HEK293T (cell line): ENCODE data around the gene PTPN12.

Experiments
- CTCF ChIA-PET: fragments of 350-600 bp; formaldehyde crosslinking; extraction: SDS; loops from one replicate; lab custom pipeline; 2021; ENCODE audit warnings: antibody characterized with exemption, inconsistent platforms; lab: Yijun Ruan, JAX
- POLR2A ChIA-PET: fragments of 350-600 bp; formaldehyde crosslinking; extraction: SDS; loops from one replicate; lab custom pipeline; 2020; ENCODE audit warnings: antibody characterized with exemption, inconsistent platforms; lab: Yijun Ruan, JAX
- DNase-seq: peaks from one replicate; pipeline ENCODE4 v3.0.0; 2012; ENCODE audit warnings: mixed read lengths; ENCODE audit errors: extremely low spot score
- ARNT ChIP-seq: fragments of 450-650 bp; IDR thresholded peaks from 2 replicates; pipeline ENCODE4 v1.6.1; 2017; ENCODE audit warnings: mild to moderate bottlenecking
- BHLHE40 ChIP-seq: fragments of 450-650 bp; IDR thresholded peaks from 2 replicates; pipeline ENCODE4 v1.6.1; 2016; ENCODE audit warnings: mild to moderate bottlenecking, moderate library complexity, borderline replicate concordance
- CTBP1 ChIP-seq: fragments of 450-650 bp; IDR thresholded peaks from 2 replicates; pipeline ENCODE4 v1.6.1; 2016; ENCODE audit warnings: borderline replicate concordance
- ELF4 ChIP-seq: fragments of 450-650 bp; IDR thresholded peaks from 2 replicates; pipeline ENCODE4 v1.6.1; 2017; ENCODE audit warnings: antibody characterized with exemption
- FOXA1 ChIP-seq: fragments of 450-650 bp; IDR thresholded peaks from 2 replicates; pipeline ENCODE4 v1.6.1; 2016; ENCODE audit warnings: mild to moderate bottlenecking
- FOXK2 ChIP-seq: fragments of 450-650 bp; IDR thresholded peaks from 2 replicates; pipeline ENCODE4 v1.6.1; 2016; ENCODE audit warnings: mild to moderate bottlenecking
- FOXM1 ChIP-seq: fragments of 450-650 bp; IDR thresholded peaks from 2 replicates; pipeline ENCODE4 v1.6.1; 2017; ENCODE audit warnings: mild to moderate bottlenecking, borderline replicate concordance
- HDGF ChIP-seq: fragments of 450-650 bp; IDR thresholded peaks from 2 replicates; pipeline ENCODE4 v1.6.1; 2017; ENCODE audit warnings: antibody characterized with exemption, borderline replicate concordance
- L3MBTL2 ChIP-seq: fragments of 450-650 bp; conservative IDR thresholded peaks from 2 replicates; pipeline ENCODE4 v1.6.1; 2016; ENCODE audit warnings: mild to moderate bottlenecking
- LEF1 ChIP-seq: fragments of 450-650 bp; IDR thresholded peaks from 2 replicates; pipeline ENCODE4 v1.6.1; 2017; ENCODE audit warnings: mild to moderate bottlenecking, borderline replicate concordance
- NFRKB ChIP-seq: fragments of 450-650 bp; IDR thresholded peaks from 2 replicates; pipeline ENCODE4 v1.6.1; 2016; ENCODE audit warnings: mild to moderate bottlenecking, moderate library complexity
- SP1 ChIP-seq: fragments of 450-650 bp; IDR thresholded peaks from 2 replicates; pipeline ENCODE4 v1.6.1; 2017
- SUZ12 ChIP-seq: fragments of 450-650 bp; IDR thresholded peaks from 2 replicates; pipeline ENCODE4 v1.6.1; 2016; ENCODE audit warnings: mild to moderate bottlenecking
- TARDBP ChIP-seq: fragments of 450-650 bp; IDR thresholded peaks from 2 replicates; pipeline ENCODE4 v1.6.1; 2016
- ZNF384 ChIP-seq: fragments of 450-650 bp; IDR thresholded peaks from 2 replicates; pipeline ENCODE4 v1.6.1; 2016
- TF ChIP-seq, protein P1 (sequence below): fragments of 450-650 bp; IDR thresholded peaks from 2 replicates; pipeline ENCODE4 v1.6.1; 2016

Gene PTPN12

GRCh38 chr7:77665161-77665560 lies 128.1 kb downstream of the PTPN12 start:
- TF ChIP-seq ARNT: no peak
- no peak for TF ChIP-seq SUZ12
- no peak for TF ChIP-seq FOXM1
- TF ChIP-seq L3MBTL2: no peak
- TF ChIP-seq BHLHE40: no peak
- TF ChIP-seq FOXA1: no peak
- no peak for TF ChIP-seq FOXK2
- no peak for TF ChIP-seq NFRKB
- no peak for TF ChIP-seq LEF1
- no peak for TF ChIP-seq TARDBP
- TF ChIP-seq ZNF384: no peak
- ChIA-PET POLR2A (no interaction called here), CTCF (interaction anchor here (0.6 to 1.3 kb wide), 2 partner anchors 14 to 109 kb away, joined by 3 to 4 read pairs; no protein-coding TSS in a partner anchor)
- no peak for DNase-seq

- TF ChIP-seq ARNT (no peak), HDGF (no peak), SUZ12 (no peak), L3MBTL2 (no peak), ELF4 (no peak), TARDBP (no peak), FOXK2 (no peak)
- TF ChIP-seq, protein P1, sequence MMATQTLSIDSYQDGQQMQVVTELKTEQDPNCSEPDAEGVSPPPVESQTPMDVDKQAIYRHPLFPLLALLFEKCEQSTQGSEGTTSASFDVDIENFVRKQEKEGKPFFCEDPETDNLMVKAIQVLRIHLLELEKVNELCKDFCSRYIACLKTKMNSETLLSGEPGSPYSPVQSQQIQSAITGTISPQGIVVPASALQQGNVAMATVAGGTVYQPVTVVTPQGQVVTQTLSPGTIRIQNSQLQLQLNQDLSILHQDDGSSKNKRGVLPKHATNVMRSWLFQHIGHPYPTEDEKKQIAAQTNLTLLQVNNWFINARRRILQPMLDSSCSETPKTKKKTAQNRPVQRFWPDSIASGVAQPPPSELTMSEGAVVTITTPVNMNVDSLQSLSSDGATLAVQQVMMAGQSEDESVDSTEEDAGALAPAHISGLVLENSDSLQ: no peak
- DNase-seq: no peak
- ChIA-PET CTCF (no interaction called here), POLR2A (no interaction called here)
Measured at GRCh38 chr7:77667459-77668086, 130.5 kb downstream of the PTPN12 start.

DNA sequence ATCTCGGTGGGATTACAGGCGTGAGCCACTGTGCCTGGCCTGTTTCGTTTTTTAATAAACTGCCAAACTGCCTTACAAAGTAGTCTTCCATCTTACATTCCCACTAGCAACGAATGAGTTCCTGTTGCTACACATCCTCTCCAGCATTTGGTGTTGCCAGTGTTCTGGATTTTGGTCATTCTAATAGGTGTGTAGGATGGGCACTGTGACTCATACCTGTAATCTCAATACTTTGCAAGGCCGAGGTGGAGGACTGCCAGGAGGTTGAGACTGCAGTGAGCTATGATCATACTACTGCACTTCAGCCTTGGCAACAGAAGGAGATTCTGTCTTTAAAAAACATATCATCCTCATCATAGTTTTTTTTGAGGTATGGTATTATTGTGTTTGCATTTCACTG lies 137.8 kb downstream of the PTPN12 start:
- TF ChIP-seq SP1: no peak
- CTCF ChIA-PET: interaction anchor here (0.6 to 0.7 kb wide), 2 partner anchors 16 to 23 kb away, joined by 3 read pairs; no protein-coding TSS in a partner anchor
- POLR2A ChIA-PET: no interaction called here
- DNase-seq: no peak

DNA sequence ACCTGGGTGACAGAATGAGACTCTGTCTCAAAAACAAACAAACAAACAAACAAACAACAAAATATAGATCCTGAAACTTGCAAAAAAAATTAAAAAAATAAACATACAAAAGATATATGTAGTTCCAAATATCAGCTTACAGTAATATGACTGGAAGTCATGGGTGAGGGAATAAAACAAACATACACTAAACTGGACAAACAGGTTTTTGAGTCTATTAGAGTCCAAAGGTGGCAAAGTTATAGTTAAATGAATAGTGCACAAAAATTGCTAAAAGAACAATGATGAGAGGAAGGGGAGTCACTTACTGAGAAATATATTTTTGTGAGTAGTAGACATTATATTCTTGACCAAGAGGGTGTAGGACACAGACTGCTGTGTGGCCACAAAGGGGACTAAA lies 142.5 kb downstream of the PTPN12 start:
- ChIA-PET CTCF (no interaction called here), POLR2A (no interaction called here)
- TF ChIP-seq CTBP1 (no peak), ELF4 (no peak), FOXA1 (no peak)
- no peak for DNase-seq

- CTCF ChIA-PET: no interaction called here
- POLR2A ChIA-PET: no interaction called here
- DNase-seq: no peak
- TF ChIP-seq ZNF384 (no peak), CTBP1 (no peak), LEF1 (no peak), ELF4 (no peak), BHLHE40 (no peak), SUZ12 (no peak)
Measured at GRCh38 chr7:77680266-77680665, 143.2 kb downstream of the PTPN12 start.

GRCh38 chr7:77684030-77684429 lies 146.9 kb downstream of the PTPN12 start:
- ChIA-PET CTCF (no interaction called here), POLR2A (interaction anchor here (1.2 kb wide), 1 partner anchor 12 kb away, joined by 6 read pairs; no protein-coding TSS in a partner anchor)
- TF ChIP-seq CTBP1 (no peak), ELF4 (no peak), SP1 (no peak), LEF1 (no peak), SUZ12 (no peak), FOXA1 (no peak), ZNF384 (no peak), FOXM1 (no peak), FOXK2 (no peak), TARDBP (no peak), ARNT (no peak), HDGF (no peak), L3MBTL2 (no peak; the same call in 1 of the 2 replicates), NFRKB (no peak), BHLHE40 (no peak)
- TF ChIP-seq, protein P1: no peak
- no peak for DNase-seq

- no peak for DNase-seq
- ChIA-PET POLR2A (interaction anchor here (0.5 to 2.6 kb wide), 3 partner anchors 9 to 11 kb away, joined by 4 to 13 read pairs (median 6); partner anchors contain the start of gene RSBN1L), CTCF (interaction anchor here (0.6 kb wide), 1 partner anchor 31 kb away, joined by 4 read pairs; no protein-coding TSS in a partner anchor)
- TF ChIP-seq, protein P1: no peak
- TF ChIP-seq NFRKB (no peak), HDGF (no peak), L3MBTL2 (no peak), ELF4 (no peak), ZNF384 (no peak)
Measured at GRCh38 chr7:77685233-77685632, 148.1 kb downstream of the PTPN12 start.
